GM12878 (cell line): Measurements from ENCODE around the gene ZNF80. TPM values are rescaled to one million over a fixed set of nuclear protein-coding genes. Genes with fewer than 3 reads are reported as not detected.

Experiments used
- ATAC-seq: fragments of 200-7000 bp; cut with Tn5 transposase; 3 replicates; pipeline ENCODE4 v1.9.1; 2020; ENCODE audit warnings: mild to moderate bottlenecking, moderate library complexity
- BruUV-seq: library from RNA; stranded (reverse); fragments of 400-500 nt; replicated peaks from 2 replicates; lab custom pipeline; 2021; lab: Mats Ljungman, UMichigan
- CTCF ChIA-PET: fragments of 300-600 bp; sonication (Branson Sonifier 250); formaldehyde crosslinking; extraction: SDS; loops from one replicate; lab custom pipeline; 2021; ENCODE audit warnings: inconsistent platforms; lab: Yijun Ruan, JAX
- POLR2A ChIA-PET: fragments of 350-600 bp; formaldehyde crosslinking; extraction: SDS; loops from one replicate; lab custom pipeline; 2021; ENCODE audit warnings: inconsistent platforms; lab: Charles Lee
- RAD21 ChIA-PET: fragments of 300-600 bp; sonication (Branson Sonifier 250); formaldehyde crosslinking; loops from one replicate; lab custom pipeline; 2023; ENCODE audit warnings: antibody characterized with exemption; ENCODE audit not compliant: unreplicated experiment; lab: Charles Lee
- SMC1A ChIA-PET: fragments of 300-600 bp; sonication (Branson Sonifier 250); formaldehyde crosslinking; loops from one replicate; lab custom pipeline; 2023; ENCODE audit not compliant: unreplicated experiment, uncharacterized antibody; lab: Charles Lee
- DNase-seq: peaks from one replicate; pipeline ENCODE4 v3.0.0-alpha.2; 2011; ENCODE audit warnings: low read depth, low spot score
- FAIRE-seq: peaks from 3 replicates; lab custom pipeline; 2011; peaks lifted over from hg19 to GRCh38; lab: Jason Lieb, UNC
- H2AFZ ChIP-seq: 2 replicates; pipeline ENCODE4 v1.6.0; 2011; ENCODE audit warnings: low read depth, low read length, control low read depth; ENCODE audit not compliant: control insufficient read depth
- H3K27ac ChIP-seq: 2 replicates; pipeline ENCODE4 v1.5.1; 2011; ENCODE audit warnings: control low read depth; ENCODE audit not compliant: control insufficient read depth, insufficient read depth
- H3K27me3 ChIP-seq, 2 experiments: replicated peaks in 1 of 2; 2 replicates each; pipeline versions ENCODE4 v1.6.0 to v1.6.1; 2011; ENCODE audit warnings: low read length in 1 of 2; ENCODE audit not compliant: control insufficient read depth in 2 of 2, insufficient read depth in 2 of 2
- H3K36me3 ChIP-seq, 2 experiments: 2 replicates each; pipeline ENCODE4 v1.5.1; 2011; ENCODE audit warnings: low read length in 1 of 2; ENCODE audit not compliant: control insufficient read depth in 2 of 2, insufficient read depth in 2 of 2
- H3K4me1 ChIP-seq: 2 replicates; pipeline ENCODE4 v1.6.1; 2011; ENCODE audit warnings: mild to moderate bottlenecking, low read length, moderate library complexity, mixed read lengths; ENCODE audit not compliant: control insufficient read depth, insufficient read depth
- H3K4me2 ChIP-seq: 2 replicates; pipeline ENCODE4 v1.6.0; 2011; ENCODE audit warnings: control low read depth; ENCODE audit not compliant: control insufficient read depth, insufficient read depth
- H3K4me3 ChIP-seq: fragments of 200-600 bp; sonication (generic); 2 replicates; pipeline ENCODE4 v1.5.1; 2016
- H3K79me2 ChIP-seq: 2 replicates; pipeline ENCODE4 v1.6.0; 2011; ENCODE audit warnings: low read length; ENCODE audit not compliant: control insufficient read depth, insufficient read depth
- H3K9ac ChIP-seq: 2 replicates; pipeline ENCODE4 v1.8.0; 2011; ENCODE audit warnings: low read length, control low read depth, mixed read lengths; ENCODE audit not compliant: control insufficient read depth, insufficient read depth
- H3K9me3 ChIP-seq: replicated peaks from 3 replicates; pipeline ENCODE4 v1.5.1; 2011; ENCODE audit warnings: mild to moderate bottlenecking, low read length; ENCODE audit not compliant: control insufficient read depth, insufficient read depth
- H4K20me1 ChIP-seq: 2 replicates; pipeline ENCODE4 v1.6.0; 2011; ENCODE audit not compliant: control insufficient read depth, insufficient read depth
- ATF7 ChIP-seq: fragments of 450-650 bp; IDR thresholded peaks from 2 replicates; pipeline ENCODE4 v1.6.1; 2016; ENCODE audit warnings: low read depth, mild to moderate bottlenecking
- CBFB ChIP-seq: IDR thresholded peaks from 2 replicates; pipeline ENCODE4 v1.6.1; 2016; ENCODE audit warnings: antibody characterized with exemption, low read depth
- GABPA ChIP-seq: IDR thresholded peaks from 2 replicates; pipeline ENCODE4 v1.6.1; 2014; ENCODE audit warnings: antibody characterized with exemption, low read depth, mild to moderate bottlenecking, inconsistent platforms
- GATAD2B ChIP-seq: fragments of 450-650 bp; conservative IDR thresholded peaks from 2 replicates; pipeline ENCODE4 v1.6.1; 2017; ENCODE audit warnings: low read depth, mild to moderate bottlenecking, moderate library complexity
- HCFC1 ChIP-seq: fragments of 150-350 bp; IDR thresholded peaks from 2 replicates; pipeline ENCODE4 v1.6.1; 2014; ENCODE audit warnings: low read length
- IRF5 ChIP-seq: fragments of 450-650 bp; IDR thresholded peaks from 2 replicates; pipeline ENCODE4 v1.6.1; 2017; ENCODE audit warnings: borderline replicate concordance
- NFYA ChIP-seq: IDR thresholded peaks from 2 replicates; pipeline ENCODE4 v1.6.1; 2011; ENCODE audit warnings: low read depth, mild to moderate bottlenecking, low read length, improper control_type of control experiment, borderline replicate concordance
- PRDM15 ChIP-seq: fragments of 450-650 bp; formaldehyde crosslinking; IDR thresholded peaks from 2 replicates; pipeline ENCODE4 v1.4.0; 2020; ENCODE audit warnings: mild to moderate bottlenecking, moderate library complexity
- RELB ChIP-seq: fragments of 450-650 bp; IDR thresholded peaks from 2 replicates; pipeline ENCODE4 v1.6.1; 2017; ENCODE audit warnings: low read depth, mild to moderate bottlenecking, moderate library complexity
- STAT3 ChIP-seq: IDR thresholded peaks from 2 replicates; pipeline ENCODE4 v1.6.1; 2011; ENCODE audit warnings: low read depth, low read length, improper control_type of control experiment
- TAF1 ChIP-seq: IDR thresholded peaks from 2 replicates; pipeline ENCODE4 v1.6.1; 2011; ENCODE audit warnings: mild to moderate bottlenecking, low read depth, low read length, borderline replicate concordance
- ZNF592 ChIP-seq: fragments of 450-650 bp; IDR thresholded peaks from 2 replicates; pipeline ENCODE4 v1.6.1; 2017; ENCODE audit warnings: mild to moderate bottlenecking, moderate library complexity
- ZNF622 ChIP-seq: fragments of 450-650 bp; IDR thresholded peaks from 2 replicates; pipeline ENCODE4 v1.6.1; 2017; ENCODE audit warnings: mild to moderate bottlenecking, inconsistent platforms
- ZSCAN29 ChIP-seq: fragments of 450-650 bp; IDR thresholded peaks from 2 replicates; pipeline ENCODE4 v1.6.1; 2017; ENCODE audit warnings: mild to moderate bottlenecking, moderate library complexity
- ZZZ3 ChIP-seq: IDR thresholded peaks from 2 replicates; pipeline ENCODE4 v1.6.1; 2011; ENCODE audit warnings: low read depth; ENCODE audit not compliant: control insufficient read depth, insufficient read length
- WGBS: methylation state at CpG from one replicate; pipeline ENCODE4 v1.1.6; 2016; ENCODE audit warnings: low lambda C conversion rate; ENCODE audit not compliant: insufficient replicate concordance, insufficient coverage; ENCODE audit errors: missing lambda C conversion rate; 5-methylcytosine and 5-hydroxymethylcytosine counted together
- in situ Hi-C: fragments of 300-500 bp; cut with MboI; formaldehyde crosslinking; loops from 9 replicates; pipeline ENCODE4 v1.14.3; 2018; ENCODE audit warnings: mixed read lengths
- intact Hi-C: fragments of 100-400 bp; cut with micrococcal nuclease; formaldehyde crosslinking; loops from one replicate; pipeline ENCODE4 v1.14.2; 2022; ENCODE audit not compliant: unreplicated experiment
- polyA plus RNA-seq, 11 experiments: library from polyadenylated mRNA; depleted of rRNA in 4 of 11; unstranded in 6 of 11; stranded (reverse) in 5 of 11; fragments of >200 nt; fragmentation: Nextera tagmentation in 4 of 11; fragmentation: Illumina TruSeq in 1 of 11; extraction: Ambion mirVana in 4 of 11; extraction: Trizol in 1 of 11; gene quantifications; 1 replicate in 1 of 11; 2 replicates in 10 of 11; pipeline versions ENCODE4 v1.2.1 to v1.2.3, GENCODE V29; 2011 to 2016; ENCODE audit warnings: inconsistent platforms in 2 of 11, missing spikeins in 2 of 11, low read depth in 1 of 11
- total RNA-seq, 4 experiments: library from RNA; depleted of rRNA in 3 of 4; stranded (reverse); fragments of >200 nt in 3 of 4; fragmentation: Illumina TruSeq in 1 of 4; extraction: Trizol in 1 of 4; gene quantifications; 2 replicates each; pipeline versions ENCODE4 v1.2.1 to v1.2.3, GENCODE V29; 2013 to 2021

Gene ZNF80
- total and polyA plus RNA-seq, 10 of the 15 experiments (the other 5 are each of a cell fraction or from before 2014, with no cell fraction given), result not detected

GRCh38 chr3:114259566-114259965, 22.2 kb upstream of the ZNF80 start:
- BruUV-seq, result no TSS peak
- TF ChIP-seq ZZZ3 (no peak), ZNF592 (no peak), STAT3 (no peak), NFYA (no peak), ZNF622 (no peak), GATAD2B (no peak), IRF5 (no peak), ZSCAN29 (no peak), ATF7 (no peak), GABPA (no peak), HCFC1 (no peak), TAF1 (no peak), RELB (no peak), PRDM15 (CRISPR knock-in tag) (no peak), CBFB (no peak)
- Histone ChIP-seq H3K9me3 (no peaks in the 10 kb centered on the region), H3K4me3 (no peak overlapping the region), H3K4me1 (no peaks in the 10 kb centered on the region), H2AFZ (no peak overlapping the region), H3K79me2 (no peaks in the 10 kb centered on the region), H3K27me3 (no peaks in the 10 kb centered on the region), H3K9ac (no peak overlapping the region), H4K20me1 (no peaks in the 10 kb centered on the region), H3K27ac (no peak overlapping the region), H3K36me3 (no peaks in the 10 kb centered on the region), H3K4me2 (no peak overlapping the region)
- FAIRE-seq, result no peak
- WGBS, result 33% methylated on average over 1 of the region's 1 CpG
- no peak for ATAC-seq
- in situ Hi-C loops, result no loop called here
- ChIA-PET CTCF (no interaction called here), RAD21 (no interaction called here), SMC1A (interaction anchor here (0.6 kb wide), 1 partner anchor 715 kb away, joined by 3 read pairs; no protein-coding TSS in a partner anchor), POLR2A (no interaction called here)
- DNase-seq, result no peak
- intact Hi-C loops, result no loop called here
